HG02759 (cell line): ENCODE data around the gene KLHL8.
"Not testable (repeated sequence)": the region's sequence is repeated elsewhere in the genome, so short reads cannot be mapped to it uniquely, and the experiment has no call there.

Source experiments
- ATAC-seq: cut with Tn5 transposase; IDR thresholded peaks from one replicate; pipeline ENCODE4 v1.9.1; 2021; ENCODE audit warnings: mild to moderate bottlenecking, moderate library complexity; ENCODE audit not compliant: unreplicated experiment

Gene KLHL8

DNA sequence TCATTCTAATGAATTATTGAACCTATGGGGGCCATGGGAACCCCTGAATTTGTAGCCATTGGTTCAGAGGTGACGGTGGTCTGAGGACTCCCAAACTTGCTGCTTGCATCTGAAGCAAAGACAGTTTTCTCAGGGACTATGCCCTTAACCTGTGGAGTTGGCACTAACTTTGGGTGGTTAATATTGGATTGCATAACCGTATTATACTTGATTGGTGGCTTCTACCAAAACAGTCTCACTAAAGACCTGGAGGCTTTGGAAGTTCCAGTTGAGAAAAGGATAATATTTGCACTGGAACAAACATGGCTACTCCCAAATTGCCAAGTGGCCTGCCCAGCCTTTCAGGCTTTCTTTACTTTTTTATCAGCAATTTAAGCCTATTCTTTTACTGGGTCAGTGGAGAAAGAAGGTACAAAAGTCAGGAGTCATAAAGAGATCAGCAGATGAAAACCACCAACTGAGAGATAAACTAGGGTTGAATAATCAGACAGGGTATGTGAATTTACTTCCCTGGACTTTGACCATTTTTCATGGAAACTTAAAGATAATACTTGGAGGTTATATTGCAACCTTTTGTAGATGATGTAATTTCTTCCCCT, 7.9 kb upstream of the KLHL8 start:
- ATAC-seq = no peak

DNA sequence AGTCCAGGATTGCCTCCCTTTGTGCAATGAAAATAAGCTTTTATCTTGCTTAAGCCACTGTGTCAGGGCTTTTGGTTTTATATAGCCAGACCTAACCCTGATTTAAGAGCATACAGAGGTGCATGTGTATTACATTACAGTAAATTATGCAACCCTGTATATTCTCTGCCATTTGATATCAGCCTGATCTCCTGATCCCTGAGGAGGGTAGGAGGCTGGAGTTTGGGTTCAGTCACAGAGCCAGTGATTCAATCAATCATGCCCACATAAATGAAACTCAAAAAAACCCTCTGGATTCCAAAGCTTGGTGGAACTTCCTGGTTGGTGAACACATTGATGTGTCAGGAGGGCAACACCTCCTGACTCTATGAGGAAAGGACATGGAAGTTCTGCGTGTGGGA, 7.3 kb upstream of the KLHL8 start:
- no peak for ATAC-seq

DNA sequence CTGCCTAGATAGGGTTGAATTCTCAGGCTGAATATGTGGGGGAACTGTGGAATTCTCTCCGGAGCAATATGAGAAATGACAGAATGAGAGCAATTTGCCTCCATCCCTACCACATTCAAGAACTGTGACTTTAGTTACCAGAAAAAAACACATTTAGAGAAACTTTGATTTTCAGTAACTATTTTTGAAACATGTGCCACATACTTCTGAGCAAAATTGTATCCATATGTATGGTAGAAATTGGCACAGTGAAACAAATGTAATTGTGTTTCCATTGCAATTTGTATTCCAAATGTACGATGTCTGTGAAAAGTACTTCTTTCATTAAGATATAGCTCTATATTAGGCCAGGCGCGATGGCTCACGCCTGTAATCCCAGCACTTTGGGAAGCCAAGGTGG, 5.5 kb upstream of the KLHL8 start:
- no peak for ATAC-seq

DNA sequence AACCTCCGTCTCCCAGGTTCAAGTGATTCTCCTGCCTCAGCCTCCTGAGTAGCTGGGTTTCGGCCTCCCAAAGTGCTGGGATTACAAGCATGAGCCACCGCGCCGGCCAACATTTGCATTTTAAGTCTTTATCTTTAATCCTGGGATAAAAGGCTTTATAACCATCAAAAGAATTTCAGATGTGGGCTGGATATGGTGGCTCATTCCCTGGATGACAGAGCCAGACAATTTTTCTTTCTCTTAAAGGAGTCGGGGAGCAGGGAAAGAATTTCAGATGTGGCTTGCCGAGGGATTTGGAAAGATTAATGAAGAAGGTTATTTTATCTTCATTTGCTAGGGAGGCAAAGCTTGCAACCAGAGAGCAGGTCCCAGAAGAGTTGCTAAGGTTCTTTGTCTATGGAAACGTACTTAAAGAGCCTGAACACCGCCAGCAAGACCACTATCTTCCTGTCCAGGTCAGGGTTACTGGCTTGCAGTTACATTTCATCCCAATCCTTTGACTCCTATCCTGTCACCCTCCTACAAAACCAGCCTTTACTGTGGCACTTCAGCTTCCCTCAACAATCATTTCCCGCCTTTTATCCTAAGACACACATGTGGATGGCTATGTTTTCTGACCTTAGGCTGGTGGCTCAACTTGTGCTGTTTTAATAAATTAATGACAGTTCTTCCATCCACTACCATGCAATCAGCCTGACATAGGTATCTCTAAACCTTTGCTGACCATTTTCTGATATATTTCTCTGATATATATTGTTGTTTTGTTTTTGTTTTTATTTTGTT, 3.9 kb upstream of the KLHL8 start:
- ATAC-seq = no peak

DNA sequence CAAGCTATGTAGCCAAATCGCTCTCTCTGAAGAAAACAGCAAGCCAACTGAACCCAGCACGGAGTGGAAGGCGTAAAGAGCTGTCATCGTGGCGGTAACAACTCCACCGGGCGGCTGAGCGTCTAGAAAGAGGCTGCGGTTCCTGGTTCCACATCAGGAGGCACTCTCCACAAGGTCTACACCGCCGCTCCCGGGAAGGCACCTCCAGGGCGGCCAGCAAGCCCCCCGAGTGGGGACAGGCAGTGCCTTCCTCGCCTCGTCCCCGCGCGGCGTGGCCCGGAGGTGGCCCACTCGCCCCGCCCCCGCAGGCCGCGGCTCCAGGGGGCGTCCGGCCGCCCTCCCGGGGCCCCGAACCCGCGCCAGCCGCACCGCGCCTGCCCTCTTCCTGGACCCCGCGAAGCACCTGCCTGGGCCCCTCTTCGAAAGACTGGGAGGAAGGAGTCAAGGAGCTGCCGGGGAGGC, 755 bp downstream of the KLHL8 start:
- peak; percentile 40 for ATAC-seq

DNA sequence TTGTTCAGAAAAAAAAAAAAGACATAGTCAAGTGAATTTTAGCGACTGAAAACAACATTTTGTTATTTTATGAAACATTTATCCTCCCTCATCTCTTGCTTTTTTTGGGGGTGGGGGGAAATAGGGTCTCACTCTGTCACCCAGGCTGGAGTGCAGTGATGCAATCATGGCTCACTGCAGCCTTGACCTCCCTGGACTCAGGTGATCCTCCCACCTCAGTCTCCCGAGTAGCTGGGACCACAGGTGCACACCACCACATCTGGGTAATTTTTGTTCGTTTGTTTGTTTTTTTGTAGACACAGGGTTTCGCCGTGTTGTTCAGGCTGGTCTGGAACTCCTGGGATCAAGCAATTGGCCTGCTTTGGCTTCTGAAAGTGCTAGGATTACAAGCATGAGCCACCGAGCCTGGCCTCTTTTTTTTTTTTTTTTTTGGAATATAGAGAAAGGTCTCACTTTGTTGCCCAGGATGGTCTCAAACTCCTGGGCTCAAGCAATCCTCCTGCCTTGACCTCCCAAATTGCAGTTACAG, 3.1 kb downstream of the KLHL8 start:
- not testable (repeated sequence) for ATAC-seq

DNA sequence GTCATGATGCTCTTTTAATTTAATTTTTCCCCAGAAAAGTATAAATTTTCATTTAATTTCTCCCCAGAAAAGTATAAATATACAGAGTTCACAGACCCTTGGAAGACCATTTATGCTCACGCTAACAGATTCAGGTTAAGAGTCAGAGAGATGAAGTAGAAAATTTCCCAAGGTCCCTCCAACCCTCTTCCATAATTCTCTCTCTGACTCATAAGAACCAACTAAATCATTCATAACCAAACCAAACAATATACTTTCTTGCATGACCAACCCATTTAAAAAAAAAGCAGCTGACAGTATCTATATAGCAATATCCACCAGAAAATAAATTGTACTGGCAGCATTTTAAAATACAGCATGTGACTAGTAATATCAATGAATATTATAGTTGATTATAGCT, 3.9 kb downstream of the KLHL8 start:
- no peak for ATAC-seq

DNA sequence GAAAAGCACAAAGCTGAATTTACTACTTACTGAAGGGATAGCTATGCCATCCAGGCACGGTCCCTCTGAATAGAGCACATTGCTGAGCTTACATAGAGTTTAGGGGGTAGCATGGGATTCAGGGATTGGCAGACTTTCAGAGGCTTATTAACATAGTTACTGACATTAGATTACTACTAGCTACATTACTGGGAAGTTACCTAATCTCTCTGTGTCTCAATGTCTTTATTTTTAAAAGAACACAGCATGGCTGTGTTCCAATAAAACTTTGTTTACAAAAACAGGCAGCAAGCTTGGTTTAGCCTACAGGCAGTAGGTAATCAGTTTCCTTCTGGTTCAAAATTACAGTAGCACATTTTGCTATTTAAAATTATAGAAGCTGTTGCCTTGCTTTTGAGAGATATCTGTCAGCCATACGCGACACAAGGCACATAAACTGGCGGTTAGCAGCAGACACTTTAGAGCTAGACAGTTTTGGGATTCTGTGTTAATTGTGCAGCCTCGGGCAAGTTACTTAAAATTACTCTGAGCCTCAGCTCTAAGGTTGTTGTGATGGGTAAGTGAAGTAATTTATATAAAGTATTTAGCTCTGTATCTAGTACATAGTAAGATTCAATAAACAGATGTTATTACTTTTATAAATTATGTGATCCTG, 6.9 kb downstream of the KLHL8 start:
- no peak for ATAC-seq

DNA sequence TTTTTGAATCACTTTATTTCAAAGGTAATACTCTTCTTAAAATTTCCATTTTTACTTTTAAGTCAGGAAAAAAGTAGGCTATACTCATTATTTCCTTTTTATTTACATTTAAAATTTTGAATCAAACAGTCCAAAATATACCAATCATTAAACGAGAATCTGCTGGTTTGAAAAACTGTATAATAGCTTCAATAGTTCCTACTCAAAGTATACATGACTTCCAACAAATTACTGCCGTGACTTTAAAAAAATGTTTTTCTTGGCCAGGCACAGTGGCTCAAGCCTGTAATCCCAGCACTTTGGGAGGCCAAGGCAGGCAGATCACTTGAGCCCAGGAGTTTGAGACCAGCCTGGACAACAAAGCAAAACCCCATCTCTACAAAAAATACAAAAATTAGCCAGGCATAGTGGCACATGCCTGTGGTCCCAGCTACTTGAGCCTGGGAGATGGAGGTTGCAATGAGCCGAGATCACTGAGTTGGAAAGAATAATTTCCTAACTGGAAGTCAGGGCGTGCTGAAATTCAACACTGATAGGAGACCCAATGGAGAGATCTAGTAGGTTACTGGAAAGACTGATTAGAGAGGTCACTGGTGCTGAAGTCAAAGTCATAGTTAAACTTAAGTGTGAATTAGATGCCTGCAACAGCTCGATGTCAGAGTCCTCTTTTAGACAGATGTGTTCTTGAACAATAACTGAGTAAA, 9.0 kb downstream of the KLHL8 start:
- ATAC-seq = no peak

DNA sequence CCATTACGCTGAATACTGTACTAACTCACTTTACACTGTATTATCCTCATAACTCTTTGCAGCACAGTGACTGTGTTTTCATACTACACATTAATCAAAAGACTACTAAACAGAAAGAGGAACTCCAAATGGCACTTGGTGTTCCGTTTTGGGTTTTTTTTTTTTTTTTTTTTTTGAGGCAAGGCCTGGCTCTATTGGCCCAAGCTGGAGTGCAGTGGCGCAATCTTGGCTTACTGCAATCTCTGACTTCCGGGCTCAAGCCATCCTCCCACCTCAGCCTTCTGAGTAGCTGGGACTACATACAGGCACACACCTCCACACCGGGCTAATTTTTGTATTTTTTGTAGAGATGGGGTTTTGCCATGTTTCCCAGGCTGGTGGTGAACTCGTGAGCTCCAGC, 10.7 kb downstream of the KLHL8 start:
- ATAC-seq = peak; percentile 90

DNA sequence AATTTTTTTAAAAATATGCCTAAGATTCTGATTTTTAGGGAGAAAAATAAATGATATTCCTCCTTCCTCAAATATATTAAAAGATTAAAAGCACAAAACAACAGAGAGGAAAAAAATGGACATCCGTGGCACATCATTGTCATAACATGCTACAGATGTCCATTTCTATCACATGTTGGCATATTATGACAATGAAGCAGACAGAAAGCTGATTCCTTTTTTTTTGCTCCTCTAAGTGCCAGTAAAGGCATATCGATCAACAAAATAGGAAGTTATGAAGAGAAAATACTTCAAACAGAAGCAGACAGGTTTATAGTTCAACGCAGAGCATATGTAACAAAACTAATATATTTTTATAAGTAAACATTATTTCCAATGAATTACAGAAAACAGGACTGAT, 11.2 kb downstream of the KLHL8 start:
- peak; percentile 4 for ATAC-seq

DNA sequence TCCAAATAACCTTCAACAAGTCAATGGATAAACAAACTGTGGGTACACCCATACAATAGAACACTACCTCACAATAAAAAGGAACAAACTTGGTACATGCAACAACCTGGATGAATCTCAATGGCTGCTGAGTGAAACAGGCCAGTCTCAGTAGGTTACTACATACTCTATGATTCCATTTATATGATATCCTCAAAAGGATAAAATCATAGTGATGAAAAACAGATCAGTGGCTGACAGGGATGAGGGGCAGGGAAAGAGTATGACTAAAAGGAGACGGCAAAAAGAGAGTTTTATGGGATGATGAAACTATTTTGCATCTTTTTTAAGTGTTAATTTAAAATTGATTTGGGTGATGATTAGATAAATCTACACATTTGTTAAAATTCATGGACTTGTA, 15.9 kb downstream of the KLHL8 start:
- ATAC-seq = no peak

DNA sequence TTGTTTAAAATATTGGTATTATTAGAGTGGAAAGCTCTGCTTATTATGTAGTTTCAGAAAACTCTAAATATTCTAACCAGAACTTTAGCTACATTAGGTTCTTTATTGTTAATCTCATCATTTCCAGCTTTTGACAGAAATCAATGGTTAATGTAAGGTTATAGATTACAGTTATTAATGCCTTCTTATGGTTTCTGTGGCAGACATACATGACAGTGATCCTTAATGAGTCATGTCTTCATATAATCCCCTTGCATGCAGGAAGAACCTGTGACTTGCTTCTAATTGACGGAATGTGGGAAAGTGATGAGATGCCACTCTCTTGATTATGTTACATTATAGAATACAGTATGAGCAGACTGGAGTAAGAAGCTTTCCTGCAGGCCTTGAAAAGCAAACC, 23.5 kb downstream of the KLHL8 start:
- ATAC-seq = no peak

DNA sequence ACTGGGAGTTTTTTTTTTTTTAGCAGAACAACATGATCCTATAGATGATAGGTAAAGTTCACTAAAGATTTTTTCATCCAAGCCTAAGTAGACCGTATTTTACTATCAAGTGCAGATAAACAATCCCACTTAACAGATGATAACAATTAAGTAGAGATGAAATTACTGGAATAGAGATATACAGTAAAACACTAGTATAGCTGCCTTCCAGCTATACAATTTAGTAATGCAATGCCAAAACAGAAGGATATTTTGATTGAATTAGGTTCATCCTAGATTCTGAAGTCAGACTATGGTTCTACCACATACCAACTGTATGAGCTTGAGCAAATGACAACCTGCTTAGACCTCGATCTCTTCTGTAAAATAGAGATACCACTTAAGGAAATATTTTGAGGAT, 24.3 kb downstream of the KLHL8 start:
- ATAC-seq = no peak

DNA sequence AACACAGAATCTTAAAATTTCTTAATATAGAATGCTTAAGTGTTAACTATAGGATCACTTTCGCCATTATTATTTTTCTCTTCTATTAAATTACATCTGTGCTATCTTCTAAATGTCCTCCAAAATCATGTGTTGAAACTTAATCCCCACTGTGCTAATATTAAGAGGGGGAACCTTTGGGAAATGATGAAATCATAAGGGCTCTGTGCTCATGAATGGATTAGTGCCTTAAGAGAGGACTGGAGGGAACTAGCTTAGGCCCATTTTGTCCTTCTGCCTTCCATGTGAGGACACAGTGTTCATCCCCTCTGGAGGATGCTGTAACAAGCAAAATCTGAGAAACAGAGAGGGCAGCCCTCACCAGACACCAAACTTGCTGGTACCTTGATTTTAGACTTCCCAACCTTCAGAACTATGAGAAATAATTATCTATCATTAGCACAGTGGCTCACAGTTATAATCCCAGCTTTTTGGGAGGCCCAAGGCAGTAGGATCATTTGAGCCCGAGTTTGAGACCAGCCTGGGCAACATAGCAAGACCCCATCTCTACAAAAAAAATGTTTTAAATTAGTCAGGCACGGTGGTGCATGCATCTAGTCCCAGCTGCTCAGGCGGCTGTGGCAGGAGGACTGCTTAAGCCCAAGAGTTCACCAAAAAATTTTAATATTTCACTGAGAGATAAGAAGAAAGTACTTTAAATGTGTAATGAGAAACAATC, 26.3 kb downstream of the KLHL8 start:
- no peak for ATAC-seq

DNA sequence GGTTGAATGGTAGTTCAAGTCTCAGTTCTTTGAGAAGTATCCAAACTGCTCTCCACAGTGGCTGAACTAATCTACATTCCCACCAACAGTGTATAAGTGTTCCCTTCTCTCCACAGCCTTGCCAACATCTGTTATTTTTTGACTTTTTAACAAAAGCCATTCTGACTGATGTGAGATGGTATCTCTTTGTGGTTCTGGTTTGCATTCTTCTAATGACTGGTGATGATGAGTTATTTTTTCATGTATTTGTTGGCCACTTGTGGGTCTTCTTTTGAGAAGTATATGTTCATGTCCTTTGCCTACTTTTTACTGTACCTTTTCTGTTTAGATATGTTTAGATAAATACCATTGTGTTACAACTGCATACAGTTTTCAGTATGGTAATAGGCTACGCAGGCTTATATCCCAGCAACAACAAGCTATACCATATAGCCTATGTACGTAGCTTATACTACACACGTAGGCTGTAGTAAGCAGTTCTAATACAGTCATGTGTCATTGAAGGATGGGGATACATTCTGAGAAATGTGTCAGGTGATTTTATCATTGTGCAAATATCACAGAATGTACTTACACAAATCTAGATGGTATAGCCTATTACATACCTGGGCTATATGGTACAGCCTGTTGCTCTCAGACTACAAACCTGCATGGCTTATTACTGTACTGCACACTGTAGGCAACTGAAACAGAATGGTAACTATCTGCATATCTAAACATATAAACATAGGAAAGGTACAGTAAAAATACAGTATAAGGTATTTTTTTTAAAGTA, 28.1 kb downstream of the KLHL8 start:
- ATAC-seq = no peak

DNA sequence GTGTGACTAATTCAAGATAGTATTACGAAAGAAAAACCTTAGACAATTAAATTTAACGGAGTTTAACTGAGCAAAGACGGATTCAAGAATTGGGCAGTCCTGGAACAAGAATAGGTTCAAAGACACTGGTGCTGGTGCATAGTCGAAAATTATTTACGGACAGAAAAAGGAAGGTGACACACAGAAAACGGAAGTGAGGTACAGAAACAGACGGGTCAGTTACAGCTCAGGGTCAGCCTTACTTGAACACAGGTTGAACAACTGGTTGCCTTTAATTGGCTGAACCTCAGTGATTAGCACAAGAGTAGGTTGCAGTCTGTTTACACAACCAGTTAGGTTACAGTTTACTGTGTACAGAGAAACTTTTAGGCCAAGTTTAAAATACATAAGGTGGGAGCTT, 31.5 kb downstream of the KLHL8 start:
- ATAC-seq = no peak

DNA sequence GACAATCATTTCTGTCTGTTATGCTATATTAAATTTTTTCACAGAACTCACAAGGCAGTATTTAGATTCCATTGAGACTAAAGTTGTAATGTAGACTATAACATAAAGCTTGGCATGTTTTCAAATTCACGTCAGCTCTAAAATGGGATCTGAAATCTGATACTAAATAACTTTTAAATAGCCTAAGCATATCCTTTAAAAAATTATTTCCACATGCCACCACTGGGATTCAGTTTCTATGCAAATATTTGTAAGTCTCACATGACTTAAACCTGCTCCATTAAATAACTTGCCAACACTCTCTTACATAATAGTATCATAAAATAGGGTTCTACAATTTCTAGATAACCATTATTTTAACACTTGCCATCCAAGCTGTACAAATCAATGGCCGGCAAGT, 32.4 kb downstream of the KLHL8 start:
- ATAC-seq = no peak

DNA sequence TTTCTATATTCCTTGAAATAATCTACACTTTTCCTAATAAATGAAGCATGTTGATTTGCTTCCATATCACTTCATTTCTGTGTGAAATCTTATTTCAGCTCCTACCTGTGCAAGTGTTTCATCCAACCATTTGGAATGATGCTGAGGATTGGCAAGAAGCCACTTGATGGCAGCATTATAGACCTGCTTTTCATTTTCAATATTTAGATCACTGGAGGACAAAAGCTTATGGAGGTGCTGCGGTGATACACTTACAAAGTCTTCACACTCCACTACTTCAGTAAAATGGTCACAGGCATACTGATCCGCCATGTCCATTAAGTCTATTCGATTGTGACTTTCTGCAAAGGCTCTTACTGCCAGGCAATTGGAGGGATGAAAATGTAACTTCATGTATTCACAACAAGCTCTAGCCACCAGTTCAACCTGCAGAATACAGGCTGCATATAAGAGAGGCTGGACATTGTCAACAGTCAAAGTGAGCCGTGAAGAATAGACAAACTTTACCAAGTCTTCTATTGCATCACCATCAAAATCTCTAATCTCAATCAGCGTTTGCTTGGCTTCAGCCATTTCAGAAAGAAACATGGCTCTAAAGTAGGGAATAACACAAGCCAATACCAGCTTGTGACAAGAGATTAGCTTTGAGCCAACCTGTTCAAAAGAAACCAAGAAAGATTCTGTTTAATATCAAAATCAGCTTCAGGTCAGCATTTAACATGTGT, 35.1 kb downstream of the KLHL8 start:
- no peak for ATAC-seq
